Measurements from ENCODE around the gene NAV2.
"Not testable (repeated sequence)": the region's sequence is repeated elsewhere in the genome, so short reads cannot be mapped to it uniquely, and the experiment has no call there.

The NAV2 gene

GRCh38 chr11:19871531-19871930 lies 158.9 kb downstream of the NAV2 start:
- no peak for DNase-seq

- no peak for DNase-seq
Measured at GRCh38 chr11:19872512-19873145, 160.0 kb downstream of the NAV2 start.

GRCh38 chr11:19873730-19874129 lies 161.1 kb downstream of the NAV2 start:
- DNase-seq = no peak

- DNase-seq = no peak
Measured at GRCh38 chr11:19874266-19874665, 161.6 kb downstream of the NAV2 start.

GRCh38 chr11:19876750-19877149 lies 164.1 kb downstream of the NAV2 start:
- no peak for DNase-seq

- no peak for DNase-seq
Measured at GRCh38 chr11:19878520-19878919, 165.9 kb downstream of the NAV2 start.

GRCh38 chr11:19879307-19880087 lies 166.9 kb downstream of the NAV2 start:
- DNase-seq = no peak

GRCh38 chr11:19880088-19880345 lies 167.4 kb downstream of the NAV2 start:
- no peak for DNase-seq

- DNase-seq = no peak
Measured at GRCh38 chr11:19881177-19881576, 168.5 kb downstream of the NAV2 start.

GRCh38 chr11:19882356-19882755 lies 169.7 kb downstream of the NAV2 start:
- DNase-seq = no peak

GRCh38 chr11:19886498-19886897 lies 173.9 kb downstream of the NAV2 start:
- DNase-seq = no peak

- DNase-seq = no peak
Measured at GRCh38 chr11:19887842-19888241, 175.2 kb downstream of the NAV2 start.

- no peak for DNase-seq
Measured at GRCh38 chr11:19889531-19889930, 176.9 kb downstream of the NAV2 start.

- no peak for DNase-seq
Measured at GRCh38 chr11:19890308-19890707, 177.7 kb downstream of the NAV2 start.

GRCh38 chr11:19891022-19891421 lies 178.4 kb downstream of the NAV2 start:
- no peak for DNase-seq

GRCh38 chr11:19892387-19892786 lies 179.8 kb downstream of the NAV2 start:
- DNase-seq = no peak

GRCh38 chr11:19892876-19893275 lies 180.2 kb downstream of the NAV2 start:
- DNase-seq = no peak

GRCh38 chr11:19894404-19894803 lies 181.8 kb downstream of the NAV2 start:
- DNase-seq = no peak

- not testable (repeated sequence) for DNase-seq
Measured at GRCh38 chr11:19895037-19895436, 182.4 kb downstream of the NAV2 start.

GRCh38 chr11:19895776-19896175 lies 183.1 kb downstream of the NAV2 start:
- DNase-seq = no peak

GRCh38 chr11:19903620-19904069 lies 191.0 kb downstream of the NAV2 start:
- peak; percentile 37 for DNase-seq

- DNase-seq = no peak
Measured at GRCh38 chr11:19905280-19905853, 192.7 kb downstream of the NAV2 start.

GRCh38 chr11:19906126-19906525 lies 193.5 kb downstream of the NAV2 start:
- no peak for DNase-seq

GRCh38 chr11:19907008-19907579 lies 194.5 kb downstream of the NAV2 start:
- no peak for DNase-seq

Data from CD4-positive, alpha-beta T cell treated with Interleukin-17A for 1 hour (primary cell).